Right lobe of liver (tissue), 6 donors: Measurements from ENCODE around the gene PRKCG. TPM values are rescaled to one million over a fixed set of nuclear protein-coding genes. Genes with fewer than 3 reads are reported as not detected.

Source experiments
- ATAC-seq, 4 donors: fragments of 200-7000 bp; cut with Tn5 transposase; one replicate each; pipeline ENCODE4 v1.9.1; 2020; ENCODE audit warnings: mild to moderate bottlenecking in 4 of 4, moderate library complexity in 4 of 4
- DNase-seq, 3 donors: peaks; one replicate each; pipeline ENCODE4 v3.0.0-alpha.2; 2020
- H3K27ac ChIP-seq, 3 donors: fragments of 200-600 bp; one replicate each; pipeline ENCODE4 v1.8.0; 2022
- H3K27me3 ChIP-seq, 2 donors: fragments of 200-600 bp; one replicate each; pipeline ENCODE4 v1.8.0; 2022
- H3K36me3 ChIP-seq, 4 donors: fragments of 200-600 bp; sonication (generic) in 1 of 4; one replicate each; pipeline versions ENCODE4 v1.5.1 to v1.8.0; 2017 to 2022; ENCODE audit warnings: control low read depth in 1 of 4
- H3K4me1 ChIP-seq, 4 donors: fragments of 200-600 bp; sonication (generic) in 1 of 4; one replicate each; pipeline versions ENCODE4 v1.5.1 to v1.8.0; 2017 to 2022; ENCODE audit warnings: control low read depth in 1 of 4
- H3K4me3 ChIP-seq, 3 donors: fragments of 200-600 bp; one replicate each; pipeline ENCODE4 v1.8.0; 2022
- H3K9me3 ChIP-seq, 4 donors: fragments of 200-600 bp; sonication (generic) in 1 of 4; one replicate each; pipeline versions ENCODE4 v1.5.1 to v1.8.0; 2017 to 2022; ENCODE audit warnings: control low read depth in 1 of 4
- POLR2A ChIP-seq: fragments of 450-650 bp; IDR thresholded peaks from one replicate; pipeline ENCODE4 v1.6.1; 2017; ENCODE audit warnings: antibody characterized with exemption, mild to moderate bottlenecking
- WGBS: methylation state at CpG from one replicate; pipeline ENCODE4 v1.1.6; 2018; ENCODE audit warnings: low coverage, low lambda C conversion rate; ENCODE audit not compliant: insufficient coverage; ENCODE audit errors: missing lambda C conversion rate; 5-methylcytosine and 5-hydroxymethylcytosine counted together
- intact Hi-C, 2 donors: fragments of 100-400 bp; cut with DNase I; formaldehyde crosslinking; loops; one replicate each; pipeline versions ENCODE4 v1.11.2 to v1.14.1; 2022
- total RNA-seq, 6 experiments: library from RNA; depleted of rRNA in 2 of 6; stranded (reverse); fragments of >200 nt in 2 of 6; fragmentation: NEBNext Ultra II Directional in 3 of 6; extraction: Animal tissue kit (Norgen Biotek cat#: 25700) in 3 of 6; gene quantifications; one replicate each; pipeline versions ENCODE4 v1.1.0 to v1.2.4, GENCODE V29; 2016 to 2023
- TF ChIP-seq, protein P1 (sequence below), 4 donors: fragments of 200-600 bp in 3 of 4; fragments of 450-650 bp in 1 of 4; IDR thresholded peaks; one replicate each; pipeline versions ENCODE4 v1.5.1 to v1.8.0; 2016 to 2022; ENCODE audit warnings: antibody characterized with exemption in 4 of 4, mild to moderate bottlenecking in 2 of 4
- donor health status: DM: no; HTN: yes; CAD: no.
- donor health status: DM: no; HTN: no; CAD: no.
- donor health status: DM: no; HTN: no; CAD: no.
- donor health status: DM: no; HTN: yes; CAD: no.
- donor health status: DM: no; HTN: yes; CAD: no.

Gene PRKCG
- total RNA-seq, 6 experiments from 2014 or later = not detected

- Histone ChIP-seq H3K4me1 (no peaks in the 10 kb centered on the region), H3K9me3 (no peaks in the 10 kb centered on the region), H3K27me3 (no peaks in the 10 kb centered on the region), H3K36me3 (no peaks in the 10 kb centered on the region), H3K4me3 (no peak overlapping the region), H3K27ac (no peak overlapping the region)
- DNase-seq = no peak
- no peak for ATAC-seq
- 44% methylated on average over 7 of the region's 7 CpGs for WGBS
- intact Hi-C loops = no loop called here
- no peak for TF ChIP-seq POLR2A
- TF ChIP-seq, protein P1, sequence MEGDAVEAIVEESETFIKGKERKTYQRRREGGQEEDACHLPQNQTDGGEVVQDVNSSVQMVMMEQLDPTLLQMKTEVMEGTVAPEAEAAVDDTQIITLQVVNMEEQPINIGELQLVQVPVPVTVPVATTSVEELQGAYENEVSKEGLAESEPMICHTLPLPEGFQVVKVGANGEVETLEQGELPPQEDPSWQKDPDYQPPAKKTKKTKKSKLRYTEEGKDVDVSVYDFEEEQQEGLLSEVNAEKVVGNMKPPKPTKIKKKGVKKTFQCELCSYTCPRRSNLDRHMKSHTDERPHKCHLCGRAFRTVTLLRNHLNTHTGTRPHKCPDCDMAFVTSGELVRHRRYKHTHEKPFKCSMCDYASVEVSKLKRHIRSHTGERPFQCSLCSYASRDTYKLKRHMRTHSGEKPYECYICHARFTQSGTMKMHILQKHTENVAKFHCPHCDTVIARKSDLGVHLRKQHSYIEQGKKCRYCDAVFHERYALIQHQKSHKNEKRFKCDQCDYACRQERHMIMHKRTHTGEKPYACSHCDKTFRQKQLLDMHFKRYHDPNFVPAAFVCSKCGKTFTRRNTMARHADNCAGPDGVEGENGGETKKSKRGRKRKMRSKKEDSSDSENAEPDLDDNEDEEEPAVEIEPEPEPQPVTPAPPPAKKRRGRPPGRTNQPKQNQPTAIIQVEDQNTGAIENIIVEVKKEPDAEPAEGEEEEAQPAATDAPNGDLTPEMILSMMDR (IDR thresholded peaks at IDR 0.05) = no peak
Observed at GRCh38 chr19:53936029-53936428, 54.0 kb downstream of the PRKCG start.

GRCh38 chr19:53942001-53942786 lies 60.2 kb downstream of the PRKCG start:
- Histone ChIP-seq H3K9me3 (no peaks in the 10 kb centered on the region), H3K4me3 (no peak overlapping the region), H3K27me3 (peaks cover 0 to 5% of the 10 kb centered on the region in 2 donors), H3K4me1 (no peaks in the 10 kb centered on the region), H3K36me3 (no peaks in the 10 kb centered on the region), H3K27ac (no peak overlapping the region)
- TF ChIP-seq, protein P1 (IDR thresholded peaks at IDR 0.05) = no peak
- no peak for TF ChIP-seq POLR2A
- intact Hi-C loops = no loop called here
- 5% methylated on average over 22 of the region's 55 CpGs for WGBS
- ATAC-seq (peak in 1 of 4 donors; percentile 33), DNase-seq (no peak)

DNA sequence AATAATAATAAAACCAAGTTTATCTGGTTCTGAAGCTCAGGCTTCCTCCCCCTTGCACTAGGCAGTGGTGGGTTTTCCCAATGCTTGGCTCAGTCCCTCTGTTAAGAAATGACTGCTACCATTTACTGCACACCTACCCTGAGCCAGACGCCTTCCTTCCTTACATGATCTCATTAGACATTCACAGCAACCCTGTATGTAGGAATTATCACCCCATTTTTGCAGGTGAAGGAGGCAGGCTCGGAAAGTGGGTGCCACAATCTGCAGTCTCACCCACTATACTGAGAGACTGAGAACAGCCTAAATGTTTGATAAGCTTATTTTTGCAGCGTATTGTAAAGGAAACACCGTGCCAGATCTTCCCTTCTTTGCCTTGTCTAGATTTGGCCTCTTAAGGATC lies 62.4 kb downstream of the PRKCG start:
- H3K4me1 ChIP-seq = no peaks in the 10 kb centered on the region
- H3K4me3 ChIP-seq = no peak overlapping the region
- no peak overlapping the region for H3K27ac ChIP-seq
- ATAC-seq (no peak), DNase-seq (no peak)
- H3K27me3 ChIP-seq = peaks cover 0 to 5% of the 10 kb centered on the region in 2 donors
- intact Hi-C loops = no loop called here
- no peak for TF ChIP-seq POLR2A
- TF ChIP-seq, protein P1 (IDR thresholded peaks at IDR 0.05) = no peak
- 55% methylated on average over 4 of the region's 4 CpGs for WGBS
- no peaks in the 10 kb centered on the region for H3K36me3 ChIP-seq
- no peaks in the 10 kb centered on the region for H3K9me3 ChIP-seq

DNA sequence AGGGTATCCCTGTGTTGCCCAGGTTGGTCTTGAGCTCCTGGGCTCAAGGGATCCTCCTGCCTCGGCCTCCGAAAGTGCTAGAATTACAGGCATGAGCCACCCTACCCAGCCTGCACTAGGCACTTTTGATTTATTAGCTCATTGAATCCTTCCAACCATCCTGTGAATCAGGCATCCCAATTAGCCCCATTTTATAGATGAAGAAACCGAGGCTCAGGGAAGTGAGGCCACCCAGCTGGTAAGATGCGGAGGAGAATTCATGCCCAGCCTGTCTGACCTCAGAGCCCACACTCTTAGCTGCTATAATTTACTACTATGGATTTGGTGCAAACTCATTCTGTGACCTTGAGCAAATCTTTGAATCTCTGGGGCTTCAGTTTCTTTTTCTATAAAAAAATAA lies 62.9 kb downstream of the PRKCG start:
- TF ChIP-seq, protein P1 (IDR thresholded peaks at IDR 0.05) = no peak
- no peak for TF ChIP-seq POLR2A
- no peaks in the 10 kb centered on the region for H3K9me3 ChIP-seq
- 56% methylated on average over 2 of the region's 4 CpGs for WGBS

More for the DNA sequence above, 62.9 kb downstream of the PRKCG start:
- Histone ChIP-seq H3K36me3 (no peaks in the 10 kb centered on the region), H3K27ac (no peak overlapping the region), H3K4me1 (no peaks in the 10 kb centered on the region), H3K4me3 (no peak overlapping the region), H3K27me3 (peaks cover 0 to 5% of the 10 kb centered on the region in 2 donors)
- ATAC-seq (no peak), DNase-seq (no peak)
- intact Hi-C loops = no loop called here
